Thoracic aorta (tissue), 2 donors: ENCODE data around the gene MED27. TPM values are rescaled to one million over a fixed set of nuclear protein-coding genes. Genes with fewer than 3 reads are reported as not detected.

Source experiments
- ATAC-seq: fragments of 150-250 bp; one replicate; pipeline ENCODE4 v1.8.0; 2017; ENCODE audit warnings: low read depth; ENCODE audit not compliant: insufficient number of reproducible peaks, low FRiP score
- DNase-seq: peaks from one replicate; pipeline ENCODE4 v3.0.0-alpha.2; 2020; ENCODE audit warnings: low spot score
- H3K27ac ChIP-seq, 2 donors: fragments of 200-600 bp; sonication (generic); 1 replicate in 1 of 2; 2 replicates in 1 of 2; pipeline ENCODE4 v1.5.1; 2016; ENCODE audit warnings: mild to moderate bottlenecking in 2 of 2, moderate library complexity in 2 of 2
- H3K27me3 ChIP-seq: fragments of 200-600 bp; sonication (generic); replicated peaks from 2 replicates; pipeline ENCODE4 v1.6.0; 2016; ENCODE audit warnings: mild to moderate bottlenecking; ENCODE audit not compliant: insufficient read depth
- H3K36me3 ChIP-seq: fragments of 200-600 bp; sonication (generic); one replicate; pipeline ENCODE4 v1.5.1; 2016
- H3K4me1 ChIP-seq, 2 donors: fragments of 200-600 bp; sonication (generic); 1 replicate in 1 of 2; 2 replicates in 1 of 2; pipeline versions ENCODE4 v1.5.1 to v1.6.0; 2016; ENCODE audit warnings: low read depth in 2 of 2, mild to moderate bottlenecking in 1 of 2; ENCODE audit not compliant: control insufficient read depth in 1 of 2
- H3K4me3 ChIP-seq: fragments of 200-600 bp; sonication (generic); 2 replicates; pipeline ENCODE4 v1.5.1; 2016; ENCODE audit warnings: mild to moderate bottlenecking
- H3K9me3 ChIP-seq: fragments of 200-600 bp; sonication (generic); 2 replicates; pipeline ENCODE4 v1.5.1; 2016
- CTCF ChIP-seq: fragments of 200-600 bp; sonication (generic); IDR thresholded peaks from one replicate; pipeline ENCODE4 v1.5.1; 2019; ENCODE audit warnings: antibody characterized with exemption
- total RNA-seq, 2 donors: library from RNA; depleted of rRNA; stranded (reverse); fragments of >200 nt; gene quantifications; one replicate each; pipeline versions ENCODE4 v1.1.0 to v1.2.3, GENCODE V29; 2016

Gene MED27
- total RNA-seq, 2 donors from 2014 or later = 19.3 to 26.5 TPM

- TF ChIP-seq CTCF = no peak
- peaks cover 0 to 4% of the 10 kb centered on the region in 2 donors for H3K4me1 ChIP-seq
- H3K36me3 ChIP-seq = no peaks in the 10 kb centered on the region
- H3K4me3 ChIP-seq = no peak overlapping the region
- ATAC-seq (no peak), DNase-seq (no peak)
- peaks cover 2% of the 10 kb centered on the region for H3K9me3 ChIP-seq
- H3K27me3 ChIP-seq = no peaks in the 10 kb centered on the region
- H3K27ac ChIP-seq = no peak overlapping the region
Observed at GRCh38 chr9:131839281-131840084, 240.2 kb downstream of the MED27 start.

- Histone ChIP-seq H3K27ac (no peak overlapping the region), H3K4me1 (peaks cover 0 to 4% of the 10 kb centered on the region in 2 donors), H3K4me3 (no peak overlapping the region), H3K9me3 (peaks cover 8% of the 10 kb centered on the region), H3K27me3 (no peaks in the 10 kb centered on the region), H3K36me3 (no peaks in the 10 kb centered on the region)
- no peak for TF ChIP-seq CTCF
- ATAC-seq (no peak), DNase-seq (no peak)
Observed at GRCh38 chr9:131838530-131839280, 241.0 kb downstream of the MED27 start.

- DNase-seq (no peak), ATAC-seq (no peak)
- Histone ChIP-seq H3K27me3 (no peaks in the 10 kb centered on the region), H3K9me3 (peaks cover 12% of the 10 kb centered on the region), H3K36me3 (no peaks in the 10 kb centered on the region), H3K4me3 (no peak overlapping the region), H3K27ac (no peak overlapping the region), H3K4me1 (peaks cover 0 to 4% of the 10 kb centered on the region in 2 donors)
- TF ChIP-seq CTCF = no peak
Observed at GRCh38 chr9:131837836-131838235, 241.8 kb downstream of the MED27 start.

- no peak for TF ChIP-seq CTCF
- no peak for DNase-seq
- ATAC-seq = no peak
- Histone ChIP-seq H3K4me1 (peaks cover 0 to 4% of the 10 kb centered on the region in 2 donors), H3K36me3 (no peaks in the 10 kb centered on the region), H3K4me3 (no peak overlapping the region), H3K27ac (no peak overlapping the region), H3K27me3 (no peaks in the 10 kb centered on the region), H3K9me3 (peaks cover 12% of the 10 kb centered on the region)
Observed at GRCh38 chr9:131837316-131837715, 242.4 kb downstream of the MED27 start.

- H3K27ac ChIP-seq = no peak overlapping the region
- DNase-seq = no peak
- H3K27me3 ChIP-seq = no peaks in the 10 kb centered on the region
- H3K36me3 ChIP-seq = no peaks in the 10 kb centered on the region
- no peak for TF ChIP-seq CTCF
- peaks cover 0 to 4% of the 10 kb centered on the region in 2 donors for H3K4me1 ChIP-seq
- H3K4me3 ChIP-seq = no peak overlapping the region
- no peak for ATAC-seq
- peaks cover 12% of the 10 kb centered on the region for H3K9me3 ChIP-seq
Observed at GRCh38 chr9:131836607-131837315, 242.9 kb downstream of the MED27 start.
